Measurements from ENCODE around the gene KCNMB4. TPM values are rescaled to one million over a fixed set of nuclear protein-coding genes. Genes with fewer than 3 reads are reported as not detected.

KCNMB4 gene
- total RNA-seq, 4 donors from 2014 or later: 0.18 to 1.9 (median 1.2) TPM; not detected in 1

DNA sequence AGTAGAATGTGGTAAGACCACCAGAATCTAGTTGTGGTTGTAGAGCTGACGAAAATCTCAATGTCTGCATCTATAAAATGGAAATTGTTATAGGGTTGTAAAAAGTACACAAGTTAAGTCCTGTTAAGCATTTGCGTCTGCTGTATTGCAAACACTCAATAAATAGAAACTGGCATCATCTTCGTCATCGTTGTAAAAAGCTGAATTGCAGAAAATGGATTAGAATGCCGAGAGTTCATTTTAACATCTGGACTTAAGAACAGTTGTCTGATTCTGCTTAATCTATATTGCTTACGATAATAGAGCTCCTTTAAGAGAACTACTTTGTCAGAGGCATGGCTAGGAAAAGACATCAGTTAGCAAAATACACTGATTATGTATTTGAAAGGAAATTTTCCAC, 33.2 kb downstream of the KCNMB4 start:
- no peak overlapping the region for H3K4me3 ChIP-seq
- H3K4me1 ChIP-seq: no peaks in the 10 kb centered on the region
- H3K27me3 ChIP-seq: no peaks in the 10 kb centered on the region
- no peak overlapping the region for H3K27ac ChIP-seq
- DNase-seq: no peak
- no peaks in the 10 kb centered on the region for H3K9me3 ChIP-seq
- WGBS, 2 donors: 77 to 92% methylated on average over 6 of the region's 6 CpGs
- TF ChIP-seq, protein P1, sequence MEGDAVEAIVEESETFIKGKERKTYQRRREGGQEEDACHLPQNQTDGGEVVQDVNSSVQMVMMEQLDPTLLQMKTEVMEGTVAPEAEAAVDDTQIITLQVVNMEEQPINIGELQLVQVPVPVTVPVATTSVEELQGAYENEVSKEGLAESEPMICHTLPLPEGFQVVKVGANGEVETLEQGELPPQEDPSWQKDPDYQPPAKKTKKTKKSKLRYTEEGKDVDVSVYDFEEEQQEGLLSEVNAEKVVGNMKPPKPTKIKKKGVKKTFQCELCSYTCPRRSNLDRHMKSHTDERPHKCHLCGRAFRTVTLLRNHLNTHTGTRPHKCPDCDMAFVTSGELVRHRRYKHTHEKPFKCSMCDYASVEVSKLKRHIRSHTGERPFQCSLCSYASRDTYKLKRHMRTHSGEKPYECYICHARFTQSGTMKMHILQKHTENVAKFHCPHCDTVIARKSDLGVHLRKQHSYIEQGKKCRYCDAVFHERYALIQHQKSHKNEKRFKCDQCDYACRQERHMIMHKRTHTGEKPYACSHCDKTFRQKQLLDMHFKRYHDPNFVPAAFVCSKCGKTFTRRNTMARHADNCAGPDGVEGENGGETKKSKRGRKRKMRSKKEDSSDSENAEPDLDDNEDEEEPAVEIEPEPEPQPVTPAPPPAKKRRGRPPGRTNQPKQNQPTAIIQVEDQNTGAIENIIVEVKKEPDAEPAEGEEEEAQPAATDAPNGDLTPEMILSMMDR (IDR thresholded peaks at IDR 0.05): no peak
- TF ChIP-seq POLR2A (IDR thresholded peaks at IDR 0.05): no peak
- H3K36me3 ChIP-seq: no peaks in the 10 kb centered on the region
- intact Hi-C loops (cut with DNase I): no loop called here

DNA sequence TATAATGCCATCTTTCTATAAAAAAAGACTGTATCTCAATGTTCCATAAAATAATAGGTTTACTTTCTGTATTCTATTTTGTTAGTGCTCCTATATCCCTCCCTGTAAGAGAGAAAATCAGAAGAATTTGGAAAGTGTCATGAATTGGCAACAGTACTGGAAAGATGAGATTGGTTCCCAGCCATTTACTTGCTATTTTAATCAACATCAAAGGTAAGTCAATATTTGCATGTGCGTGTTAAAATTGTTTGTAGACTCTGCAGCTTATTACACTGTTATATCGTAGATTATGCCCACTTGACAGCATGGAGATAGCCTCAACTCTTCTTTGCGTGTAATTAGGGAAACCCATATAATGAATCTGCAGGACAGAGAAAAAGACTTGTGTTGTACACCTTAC, 34.0 kb downstream of the KCNMB4 start:
- TF ChIP-seq, protein P1 (IDR thresholded peaks at IDR 0.05): no peak
- TF ChIP-seq POLR2A (IDR thresholded peaks at IDR 0.05): no peak
- no peaks in the 10 kb centered on the region for H3K9me3 ChIP-seq
- no peak overlapping the region for H3K27ac ChIP-seq
- H3K4me1 ChIP-seq: no peaks in the 10 kb centered on the region
- DNase-seq: no peak
- no peak overlapping the region for H3K4me3 ChIP-seq
- H3K27me3 ChIP-seq: no peaks in the 10 kb centered on the region
- WGBS, 2 donors: 68 to 94% methylated on average over 3 of the region's 3 CpGs
- intact Hi-C loops (cut with DNase I): no loop called here
- no peaks in the 10 kb centered on the region for H3K36me3 ChIP-seq

DNA sequence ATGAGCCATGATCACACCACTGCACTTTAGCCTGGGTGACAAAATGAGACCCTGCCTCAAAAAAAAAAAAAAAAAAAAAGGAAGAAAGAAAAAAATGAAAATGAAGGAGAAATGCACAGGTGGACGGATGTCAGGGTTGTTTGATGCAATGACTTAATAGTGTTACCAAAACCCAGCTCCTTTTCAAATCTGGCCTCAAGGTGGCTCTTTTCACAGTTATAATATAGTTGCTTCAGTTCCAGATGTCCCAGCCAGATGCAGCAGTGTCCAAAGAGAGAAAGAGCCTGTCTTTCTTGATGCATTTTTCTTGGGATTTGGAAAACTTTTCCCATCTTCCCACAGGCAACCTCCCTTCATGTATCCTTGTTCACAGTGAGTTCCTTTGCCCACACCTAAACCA, 36.5 kb downstream of the KCNMB4 start:
- H3K4me3 ChIP-seq: no peak overlapping the region
- H3K36me3 ChIP-seq: no peaks in the 10 kb centered on the region
- no peak overlapping the region for H3K27ac ChIP-seq
- WGBS, 2 donors: 80 to 92% methylated on average over 1 of the region's 1 CpG
- intact Hi-C loops (cut with DNase I): no loop called here
- H3K4me1 ChIP-seq: no peaks in the 10 kb centered on the region
- DNase-seq: no peak
- no peaks in the 10 kb centered on the region for H3K27me3 ChIP-seq
- H3K9me3 ChIP-seq: no peaks in the 10 kb centered on the region
- TF ChIP-seq POLR2A (IDR thresholded peaks at IDR 0.05): no peak
- TF ChIP-seq, protein P1 (IDR thresholded peaks at IDR 0.05): no peak

DNA sequence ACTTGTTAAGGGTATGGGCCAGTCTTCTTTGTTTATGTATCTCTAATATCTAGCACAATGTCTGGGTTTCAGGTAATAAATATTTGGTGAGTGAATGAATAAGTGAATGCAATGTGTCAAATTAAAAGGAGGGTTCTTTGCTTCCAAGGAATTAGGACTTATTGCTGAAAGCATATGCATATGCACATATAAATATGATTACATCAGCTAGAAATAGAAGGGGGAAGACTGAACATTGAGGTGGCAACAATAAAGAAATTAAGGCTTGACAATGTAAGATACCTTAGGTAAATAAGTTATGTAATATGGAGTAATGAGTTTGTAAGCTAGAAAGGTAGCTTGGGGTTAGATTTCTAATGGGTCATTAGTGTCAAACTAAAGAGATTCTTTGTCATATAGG, 37.7 kb downstream of the KCNMB4 start:
- no peak overlapping the region for H3K4me3 ChIP-seq
- no peak for DNase-seq
- H3K36me3 ChIP-seq: no peaks in the 10 kb centered on the region
- intact Hi-C loops (cut with DNase I): no loop called here
- H3K9me3 ChIP-seq: no peaks in the 10 kb centered on the region
- H3K27me3 ChIP-seq: no peaks in the 10 kb centered on the region
- TF ChIP-seq POLR2A (IDR thresholded peaks at IDR 0.05): no peak
- TF ChIP-seq, protein P1 (IDR thresholded peaks at IDR 0.05): no peak
- no peak overlapping the region for H3K27ac ChIP-seq
- no peaks in the 10 kb centered on the region for H3K4me1 ChIP-seq

DNA sequence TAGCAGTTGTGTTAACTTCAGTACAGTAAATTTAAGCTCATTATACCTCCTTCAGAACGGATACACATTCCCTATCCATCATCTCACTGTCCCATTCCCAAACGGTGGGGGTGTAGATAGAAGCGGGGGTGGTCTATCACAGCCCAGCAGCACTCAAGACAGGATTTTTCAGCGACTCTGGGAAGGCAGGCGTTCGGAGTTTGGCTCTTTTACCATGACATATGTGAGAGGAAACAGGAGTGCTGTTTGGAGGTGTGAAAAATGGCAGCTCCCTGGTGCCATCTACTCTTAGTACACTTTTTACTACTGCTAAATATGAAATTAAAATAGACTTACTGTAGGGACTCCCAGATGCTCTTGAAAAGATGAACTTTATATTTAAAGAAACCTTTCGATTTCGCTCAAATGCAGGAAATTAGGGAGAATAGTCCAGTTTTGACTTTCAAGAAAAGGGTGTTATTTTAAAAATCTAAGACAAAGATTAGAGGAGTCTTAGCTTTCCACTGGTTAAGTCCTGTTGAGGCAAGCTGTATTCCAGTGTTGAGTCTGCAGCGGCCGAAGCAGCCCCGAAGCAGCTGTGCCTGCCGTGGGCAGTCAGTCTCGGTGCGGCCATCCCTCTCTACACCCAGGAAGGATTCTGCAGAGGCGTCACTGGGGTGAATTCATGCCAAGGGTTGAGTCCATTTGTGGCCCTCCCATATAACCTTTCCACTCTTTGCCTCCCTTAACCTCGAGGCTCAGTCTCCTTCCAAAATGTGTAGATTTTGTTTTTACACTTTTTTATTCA, 42.1 kb downstream of the KCNMB4 start:
- Histone ChIP-seq H3K4me3 (no peak overlapping the region), H3K36me3 (no peaks in the 10 kb centered on the region), H3K9me3 (no peaks in the 10 kb centered on the region), H3K27ac (no peak overlapping the region), H3K27me3 (no peaks in the 10 kb centered on the region), H3K4me1 (no peaks in the 10 kb centered on the region)
- 82 to 91% methylated on average over 12 to 16 of the region's 16 CpGs for WGBS, 2 donors
- no peak for TF ChIP-seq POLR2A (IDR thresholded peaks at IDR 0.05)
- TF ChIP-seq, protein P1 (IDR thresholded peaks at IDR 0.05): no peak
- no peak for DNase-seq
- intact Hi-C loops (cut with DNase I): no loop called here
